AG09309 (cell line): ENCODE data around the gene LATS2.
A peak's percentile ranks its signal among the peaks of the same experiment; 100 is the strongest.
"Not testable (repeated sequence)": the region's sequence is repeated elsewhere in the genome, so short reads cannot be mapped to it uniquely, and the experiment has no call there.

Experiments used
- DNase-seq: peaks from one replicate; pipeline ENCODE4 v3.0.0-alpha.2; 2010; ENCODE audit warnings: low read depth
- H3K4me3 ChIP-seq: 2 replicates; pipeline ENCODE4 v1.5.1; 2011; ENCODE audit warnings: mild to moderate bottlenecking, low read depth, low read length, moderate library complexity; ENCODE audit not compliant: control insufficient read depth
- TF ChIP-seq, protein P1 (sequence below): IDR thresholded peaks from 2 replicates; pipeline ENCODE4 v1.5.1; 2011; ENCODE audit warnings: mild to moderate bottlenecking, low read depth, low read length, inconsistent platforms; ENCODE audit not compliant: insufficient read depth, control insufficient read depth; ENCODE audit errors: missing control alignments

The LATS2 gene

GRCh38 chr13:20945952-20946383, 115.4 kb downstream of the LATS2 start:
- no peak for DNase-seq
- no peak overlapping the region for H3K4me3 ChIP-seq
- TF ChIP-seq, protein P1, sequence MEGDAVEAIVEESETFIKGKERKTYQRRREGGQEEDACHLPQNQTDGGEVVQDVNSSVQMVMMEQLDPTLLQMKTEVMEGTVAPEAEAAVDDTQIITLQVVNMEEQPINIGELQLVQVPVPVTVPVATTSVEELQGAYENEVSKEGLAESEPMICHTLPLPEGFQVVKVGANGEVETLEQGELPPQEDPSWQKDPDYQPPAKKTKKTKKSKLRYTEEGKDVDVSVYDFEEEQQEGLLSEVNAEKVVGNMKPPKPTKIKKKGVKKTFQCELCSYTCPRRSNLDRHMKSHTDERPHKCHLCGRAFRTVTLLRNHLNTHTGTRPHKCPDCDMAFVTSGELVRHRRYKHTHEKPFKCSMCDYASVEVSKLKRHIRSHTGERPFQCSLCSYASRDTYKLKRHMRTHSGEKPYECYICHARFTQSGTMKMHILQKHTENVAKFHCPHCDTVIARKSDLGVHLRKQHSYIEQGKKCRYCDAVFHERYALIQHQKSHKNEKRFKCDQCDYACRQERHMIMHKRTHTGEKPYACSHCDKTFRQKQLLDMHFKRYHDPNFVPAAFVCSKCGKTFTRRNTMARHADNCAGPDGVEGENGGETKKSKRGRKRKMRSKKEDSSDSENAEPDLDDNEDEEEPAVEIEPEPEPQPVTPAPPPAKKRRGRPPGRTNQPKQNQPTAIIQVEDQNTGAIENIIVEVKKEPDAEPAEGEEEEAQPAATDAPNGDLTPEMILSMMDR: no peak

GRCh38 chr13:20942938-20943559, 118.3 kb downstream of the LATS2 start:
- TF ChIP-seq, protein P1: no peak
- no peak for DNase-seq
- no peak overlapping the region; the same call in 1 of the 2 replicates for H3K4me3 ChIP-seq

GRCh38 chr13:20940511-20940910, 120.9 kb downstream of the LATS2 start:
- H3K4me3 ChIP-seq, DNase-seq: not testable (repeated sequence)

DNA sequence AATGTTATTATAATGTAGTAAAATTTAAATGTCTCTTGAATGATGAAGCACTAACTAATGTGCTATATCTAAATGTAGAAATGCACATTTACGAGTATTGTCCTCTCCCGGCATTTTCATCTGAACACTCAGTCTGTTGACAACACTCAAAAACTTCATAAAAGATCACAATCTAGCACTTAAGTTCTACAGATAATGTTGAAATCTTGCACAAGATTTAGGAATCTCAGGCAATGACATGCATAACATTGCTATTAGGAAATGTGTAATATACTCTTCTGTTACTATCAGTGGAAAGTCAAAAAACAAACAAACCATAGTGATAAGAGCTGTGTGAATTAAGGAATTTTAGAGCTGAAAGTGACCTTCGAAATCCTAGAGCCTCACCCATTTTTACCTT, 121.3 kb downstream of the LATS2 start:
- DNase-seq: peak; percentile 57
- TF ChIP-seq, protein P1: no peak
- H3K4me3 ChIP-seq: no peak overlapping the region

GRCh38 chr13:20939662-20940061, 121.7 kb downstream of the LATS2 start:
- no peak overlapping the region for H3K4me3 ChIP-seq
- DNase-seq: no peak
- TF ChIP-seq, protein P1: no peak

DNA sequence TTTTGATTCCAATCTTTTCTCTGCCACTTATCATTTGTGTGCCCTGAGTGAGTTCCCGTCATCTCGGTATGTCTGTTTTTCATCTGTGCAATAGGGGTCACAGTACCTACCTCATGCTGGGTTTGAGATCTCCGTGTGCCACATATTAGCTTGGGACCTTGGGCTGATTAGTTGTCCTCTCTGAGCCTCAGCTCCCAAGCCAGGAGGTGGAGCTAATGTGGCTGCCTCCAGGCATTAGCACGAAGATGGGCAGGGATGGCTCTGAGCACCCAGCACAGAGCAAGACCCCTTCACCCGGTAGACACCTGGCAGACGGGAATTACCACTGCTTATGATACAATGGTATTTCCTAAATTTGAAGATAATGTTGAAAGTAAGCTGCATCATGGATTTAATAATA, 123.1 kb downstream of the LATS2 start:
- TF ChIP-seq, protein P1: no peak
- DNase-seq: no peak
- H3K4me3 ChIP-seq: no peak overlapping the region

GRCh38 chr13:20927596-20928257, 133.7 kb downstream of the LATS2 start:
- TF ChIP-seq, protein P1: no peak
- H3K4me3 ChIP-seq: no peak overlapping the region
- DNase-seq: no peak

GRCh38 chr13:20925395-20925790, 136.0 kb downstream of the LATS2 start:
- not testable (repeated sequence) for H3K4me3 ChIP-seq, DNase-seq
